Posterior vena cava (tissue), 2 donors: Measurements from ENCODE around the gene CHRDL2. TPM values are rescaled to one million over a fixed set of nuclear protein-coding genes. Genes with fewer than 3 reads are reported as not detected.
A peak's percentile ranks its signal among the peaks of the same experiment; 100 is the strongest.
"Not testable (repeated sequence)": the region's sequence is repeated elsewhere in the genome, so short reads cannot be mapped to it uniquely, and the experiment has no call there.

Experiments
- DNase-seq: peaks from one replicate; pipeline ENCODE4 v3.0.0-alpha.2; 2020; ENCODE audit warnings: low spot score
- intact Hi-C, 2 donors: fragments of 100-400 bp; cut with DNase I; formaldehyde crosslinking; loops; one replicate each; pipeline versions ENCODE4 v1.14.1 to v1.14.2; 2022 to 2023
- total RNA-seq, 2 donors: library from RNA; stranded (reverse); fragmentation: NEBNext Ultra II Directional; extraction: Animal tissue kit (Norgen Biotek cat#: 25700); gene quantifications; one replicate each; pipeline ENCODE4 v1.2.1, GENCODE V29; 2021
- donor health status: DM: yes; HTN: yes; CAD: no.
- donor health status: DM: yes; HTN: yes; CAD: no.

The CHRDL2 gene
- total RNA-seq, 2 donors from 2014 or later: 10.6 to 31.9 TPM

DNA sequence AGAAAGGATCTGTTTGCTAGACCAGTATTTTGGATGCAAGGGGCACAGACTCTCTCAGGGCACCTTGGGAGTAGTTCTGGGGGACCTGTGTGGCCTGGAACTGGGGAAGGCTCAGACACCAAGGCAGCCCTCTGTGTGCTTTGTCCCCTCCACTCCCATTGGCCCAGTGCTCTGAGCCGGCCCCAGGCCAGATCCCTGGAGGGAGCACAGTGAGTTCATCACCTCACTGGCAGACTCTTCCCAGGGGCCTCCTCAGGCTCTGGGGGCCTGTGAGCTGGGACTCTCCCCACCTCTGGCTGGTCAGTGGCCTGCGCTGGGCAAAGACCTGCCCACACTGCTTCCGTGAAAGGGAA lies 51.7 kb downstream of the CHRDL2 start:
- intact Hi-C loops: no loop called here
- peak; percentile 69 for DNase-seq

DNA sequence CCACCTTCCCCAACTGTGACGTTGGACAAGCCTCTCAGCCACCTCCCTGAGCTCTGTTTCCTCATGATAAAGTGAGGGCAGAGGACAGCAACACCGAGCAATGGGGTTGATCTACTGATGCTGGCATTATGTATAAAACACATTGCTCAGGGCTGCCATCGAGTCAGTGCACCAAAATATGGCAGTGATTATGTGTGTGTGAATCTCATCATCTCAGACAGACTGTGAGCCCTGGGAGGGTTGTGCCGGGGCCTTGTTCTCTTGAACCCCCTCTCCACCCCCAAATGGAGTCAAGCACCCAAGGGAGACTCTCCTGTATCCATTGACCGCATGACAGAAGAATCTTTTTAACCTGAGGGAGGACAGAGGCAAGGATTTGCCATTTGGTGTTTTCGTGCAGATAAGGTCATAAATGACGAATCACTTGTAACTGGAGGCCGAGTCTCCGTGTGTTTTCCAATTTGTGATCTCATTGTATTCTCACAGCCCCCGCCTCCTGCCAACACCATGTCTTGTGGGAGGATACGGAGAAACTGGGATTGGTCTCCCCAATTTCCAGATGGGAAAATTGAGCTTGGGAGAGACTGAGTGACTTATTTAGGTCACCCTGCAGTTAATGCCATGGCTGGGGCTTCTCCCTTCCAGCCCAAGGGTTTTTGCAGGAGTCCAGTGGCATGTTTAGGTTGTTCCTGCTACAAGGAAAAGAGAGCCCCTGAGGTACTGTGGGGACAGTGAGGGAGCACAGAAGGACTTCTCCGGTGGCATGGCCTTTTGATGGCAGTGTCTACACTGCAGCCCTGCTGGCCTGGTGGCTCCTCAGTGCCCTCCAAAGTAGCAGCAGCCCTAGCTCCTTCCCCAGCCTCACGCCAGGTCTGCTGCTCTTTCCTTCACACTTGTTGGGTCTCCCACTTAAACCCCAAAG lies 52.4 kb downstream of the CHRDL2 start:
- DNase-seq: peak; percentile 77
- intact Hi-C loops: no loop called here

GRCh38 chr11:74678041-74678440 lies 53.2 kb downstream of the CHRDL2 start:
- no peak for DNase-seq
- intact Hi-C loops: no loop called here

DNA sequence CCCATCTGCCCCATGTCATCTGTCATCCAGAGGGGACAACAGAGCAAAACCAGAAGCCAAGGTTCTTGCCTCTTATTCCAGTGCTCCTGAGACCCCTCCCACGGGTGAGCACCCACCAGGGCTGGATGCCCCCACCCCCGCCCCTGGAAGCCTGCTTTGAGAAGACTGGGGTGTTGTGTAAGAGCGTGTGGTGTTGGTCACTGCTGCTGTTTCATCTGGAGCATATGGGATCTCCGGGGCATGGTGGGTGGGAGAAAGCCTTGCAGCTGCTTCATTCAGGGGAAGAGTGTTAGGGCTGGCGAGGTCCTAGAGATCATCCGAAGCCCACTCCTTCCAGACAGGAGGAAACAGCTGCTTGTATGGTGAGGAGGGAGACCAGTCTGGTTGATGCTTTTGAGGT lies 54.1 kb downstream of the CHRDL2 start:
- DNase-seq: no peak
- intact Hi-C loops: no loop called here

GRCh38 chr11:74676596-74676995 lies 54.6 kb downstream of the CHRDL2 start:
- intact Hi-C loops: no loop called here
- no peak for DNase-seq

DNA sequence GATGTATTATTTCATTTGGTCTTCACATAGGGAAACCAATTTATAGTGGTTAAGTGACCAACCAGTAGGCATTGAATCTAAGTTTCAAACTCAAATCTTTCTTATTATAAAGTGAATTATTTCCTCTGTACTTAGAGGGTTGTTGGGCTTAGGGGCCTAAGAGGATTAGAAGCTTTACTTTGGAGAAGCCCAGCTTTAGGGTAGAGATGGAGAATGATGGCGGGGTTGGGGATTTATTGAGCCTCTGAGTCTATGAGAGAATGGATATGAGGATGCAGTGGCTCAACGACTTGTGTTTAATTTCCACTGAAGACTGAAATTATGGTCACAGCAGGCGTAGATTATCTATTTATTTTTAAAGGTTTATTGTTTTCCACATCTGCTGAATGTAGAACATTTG lies 55.5 kb downstream of the CHRDL2 start:
- intact Hi-C loops: no loop called here
- DNase-seq: no peak

DNA sequence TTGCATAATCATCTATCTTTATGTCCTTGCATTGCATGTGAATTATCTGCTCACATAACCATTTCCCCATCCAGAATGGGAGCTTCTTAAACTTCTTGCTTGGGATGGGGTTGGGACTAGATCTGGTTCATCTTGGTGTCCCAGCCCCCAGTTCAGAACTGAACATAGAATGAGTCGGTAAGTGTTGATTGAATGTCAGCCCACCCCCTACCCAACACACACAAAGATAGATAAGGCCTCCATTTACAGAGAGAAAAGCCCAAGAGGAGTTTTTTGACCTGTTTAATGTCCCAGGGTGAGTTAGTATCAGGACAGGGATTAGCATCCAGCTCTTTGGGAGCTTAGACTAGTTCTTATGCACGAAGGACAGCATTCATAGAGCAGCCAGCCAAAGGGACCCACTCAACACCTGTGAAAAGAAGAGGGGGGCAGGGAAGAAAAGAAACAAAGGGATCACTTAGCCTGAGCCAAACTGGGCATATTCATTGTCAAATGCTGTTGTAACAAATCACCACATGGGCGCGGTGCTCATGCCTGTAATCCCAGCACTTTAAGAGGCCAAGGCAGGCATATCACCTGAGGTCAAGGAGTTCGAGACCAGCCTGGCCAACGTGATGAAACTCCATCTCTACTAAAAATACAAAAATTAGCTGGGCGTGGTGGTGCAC lies 57.4 kb downstream of the CHRDL2 start:
- DNase-seq: no peak
- intact Hi-C loops: no loop called here

GRCh38 chr11:74672956-74673692 lies 58.1 kb downstream of the CHRDL2 start:
- intact Hi-C loops: no loop called here
- DNase-seq: peak; percentile 92

DNA sequence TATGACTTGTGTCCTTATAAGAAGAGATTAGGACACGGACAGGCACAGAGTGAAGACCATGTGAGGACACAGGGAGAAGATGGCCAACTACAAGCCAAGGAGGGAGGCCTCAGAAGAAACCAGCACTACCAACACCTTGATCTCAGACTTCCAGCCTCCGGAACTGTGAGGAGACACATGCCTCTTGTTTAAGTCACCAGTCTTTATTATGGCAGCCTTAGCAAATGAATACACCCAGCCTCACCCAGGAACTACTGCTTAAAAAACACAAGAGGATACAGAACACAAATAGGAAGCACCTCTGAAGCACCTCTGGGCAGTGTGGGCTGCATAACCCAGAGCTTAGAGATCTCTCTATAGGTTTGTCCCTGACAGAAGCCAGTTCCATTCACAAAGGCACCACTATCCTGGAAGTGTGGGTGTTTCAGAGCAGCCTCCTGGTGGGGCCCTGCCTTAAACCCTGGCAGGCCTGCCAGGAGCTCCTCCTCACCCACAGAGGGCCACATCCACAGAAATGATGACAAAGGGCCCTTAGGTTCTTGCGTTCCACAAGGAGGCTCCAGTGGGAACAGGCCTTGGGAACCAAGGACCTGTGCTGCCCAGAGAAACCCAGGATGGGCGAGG lies 58.8 kb downstream of the CHRDL2 start:
- DNase-seq: no peak
- intact Hi-C loops: no loop called here

DNA sequence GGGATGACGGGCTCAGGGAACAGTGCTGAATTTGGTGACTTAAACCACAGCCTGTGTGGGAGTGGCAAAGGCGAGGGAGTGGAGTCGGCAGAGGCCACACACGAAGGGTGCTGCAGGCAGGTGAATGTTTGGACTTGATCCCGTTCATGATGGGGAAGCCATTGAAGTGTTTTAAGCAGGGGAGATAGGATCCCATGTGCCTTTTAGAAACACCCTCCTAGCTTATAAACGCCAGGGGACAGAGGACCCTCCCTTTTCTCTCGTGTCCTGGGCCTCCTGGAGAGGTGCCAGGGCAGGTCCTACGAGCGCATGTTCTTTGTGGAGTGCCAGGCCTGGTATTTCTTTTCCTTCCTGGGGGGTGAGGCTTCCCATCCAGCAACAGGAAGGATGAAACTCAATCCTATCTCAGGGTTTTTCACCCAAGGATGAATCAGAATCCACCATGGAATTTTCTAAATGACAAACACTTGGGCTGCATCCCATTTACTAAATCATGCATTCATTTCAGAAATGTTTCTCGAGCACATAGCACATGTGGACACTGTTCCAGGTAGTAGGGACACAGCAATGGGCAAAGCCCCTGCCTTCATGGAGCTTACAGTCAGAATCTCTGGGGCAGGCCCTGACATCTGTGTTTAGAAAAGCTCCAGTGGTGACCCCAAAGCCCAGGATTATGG lies 59.6 kb downstream of the CHRDL2 start:
- intact Hi-C loops: no loop called here
- no peak for DNase-seq

DNA sequence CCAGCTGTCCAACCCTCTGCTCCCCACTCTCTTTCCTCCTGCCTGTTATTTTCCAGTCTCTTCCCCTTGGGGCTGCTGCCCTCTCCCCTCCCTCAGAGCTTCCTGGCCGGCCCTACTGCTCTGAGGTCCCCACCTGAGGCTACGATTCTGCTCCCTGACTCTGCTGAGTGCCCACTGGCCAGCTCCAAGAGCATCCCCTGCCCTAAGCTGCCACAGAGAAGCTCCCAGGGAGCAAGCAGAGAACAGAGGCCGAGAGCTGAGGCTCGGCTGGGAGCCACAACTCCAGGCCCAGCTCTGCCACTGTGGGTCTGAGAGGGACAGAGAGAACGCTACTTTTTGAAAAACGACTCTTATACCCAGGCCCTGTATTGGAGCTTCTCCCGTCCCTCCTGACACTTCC lies 61.1 kb downstream of the CHRDL2 start:
- intact Hi-C loops: no loop called here
- peak; percentile 64 for DNase-seq

GRCh38 chr11:74669211-74670160 lies 61.7 kb downstream of the CHRDL2 start:
- DNase-seq: peak; percentile 75
- intact Hi-C loops: no loop called here

- intact Hi-C loops: no loop called here
Measured at GRCh38 chr11:74663315-74663714, 67.9 kb downstream of the CHRDL2 start.

DNA sequence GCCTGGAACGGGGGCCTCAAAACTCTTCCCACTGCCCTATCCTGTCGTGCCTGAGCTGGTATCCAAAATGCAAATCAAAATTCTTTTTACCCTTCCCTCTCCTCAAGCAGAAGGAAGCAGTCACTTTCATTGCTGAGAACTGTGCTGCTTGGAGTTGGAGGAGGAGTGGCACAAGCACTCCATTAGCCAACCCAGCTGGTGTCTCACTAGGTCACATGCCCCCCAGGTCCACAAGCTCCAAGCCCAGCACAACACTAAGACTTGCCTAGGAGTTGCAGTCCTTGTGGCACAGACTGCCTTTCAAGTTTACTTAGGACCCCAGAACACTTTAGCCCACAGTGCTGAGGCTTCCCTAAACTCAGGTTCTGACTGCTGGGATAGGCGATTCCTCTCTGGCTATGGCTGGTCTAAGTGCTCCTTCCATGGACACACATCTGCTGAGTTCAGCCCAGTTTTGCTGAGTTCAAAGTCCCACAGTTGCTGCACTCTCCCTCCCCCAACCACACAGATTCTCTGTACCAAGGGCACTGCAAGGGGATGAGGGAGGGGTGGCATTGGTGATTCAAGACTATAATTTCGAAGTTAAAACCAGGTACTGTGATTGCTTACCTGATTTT lies 68.6 kb downstream of the CHRDL2 start:
- intact Hi-C loops: no loop called here
- no peak for DNase-seq

More at GRCh38 chr11:74663315-74663714, 67.9 kb downstream of the CHRDL2 start:
- DNase-seq: no peak

DNA sequence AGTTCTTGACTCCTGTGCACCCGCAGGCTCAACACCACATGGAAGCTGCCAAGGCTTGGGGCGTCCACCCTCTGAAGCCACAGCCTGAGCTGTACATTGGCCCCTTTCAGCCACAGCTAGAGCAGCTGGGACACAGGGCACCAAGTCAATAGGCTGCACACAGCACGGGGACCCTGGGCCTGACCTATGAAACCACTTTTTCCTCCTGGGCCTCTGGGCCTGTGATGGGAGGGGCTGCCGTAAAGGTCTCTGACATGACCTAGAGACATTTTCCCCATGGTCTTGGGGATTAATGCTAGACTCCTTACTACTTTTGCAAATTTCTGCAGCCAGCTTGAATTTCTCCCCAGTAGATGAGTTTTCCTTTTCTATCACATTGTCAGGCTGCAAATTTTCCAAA lies 72.1 kb downstream of the CHRDL2 start:
- intact Hi-C loops, DNase-seq: not testable (repeated sequence)

DNA sequence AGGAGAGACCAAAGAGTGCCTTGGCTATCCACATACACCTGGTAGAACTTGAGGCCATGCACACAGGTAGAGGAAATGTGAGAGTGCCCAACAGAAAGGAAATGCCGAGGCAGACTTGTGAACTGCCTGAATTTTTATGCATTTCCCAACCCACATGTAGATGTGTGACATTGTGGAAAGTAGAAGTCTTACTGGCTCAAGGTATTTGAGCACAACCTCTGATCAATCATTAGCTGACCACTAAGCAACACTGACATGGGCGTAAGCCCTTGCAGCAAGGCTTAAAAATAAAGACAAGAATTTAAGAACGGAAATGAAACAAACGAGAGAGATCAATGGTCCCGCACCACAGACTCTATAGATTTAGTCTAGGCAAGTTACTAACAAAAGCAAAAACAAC lies 76.2 kb downstream of the CHRDL2 start:
- DNase-seq: no peak
- intact Hi-C loops: no loop called here

- intact Hi-C loops: no loop called here
- DNase-seq: no peak
Measured at GRCh38 chr11:74650498-74650897, 80.7 kb downstream of the CHRDL2 start.

DNA sequence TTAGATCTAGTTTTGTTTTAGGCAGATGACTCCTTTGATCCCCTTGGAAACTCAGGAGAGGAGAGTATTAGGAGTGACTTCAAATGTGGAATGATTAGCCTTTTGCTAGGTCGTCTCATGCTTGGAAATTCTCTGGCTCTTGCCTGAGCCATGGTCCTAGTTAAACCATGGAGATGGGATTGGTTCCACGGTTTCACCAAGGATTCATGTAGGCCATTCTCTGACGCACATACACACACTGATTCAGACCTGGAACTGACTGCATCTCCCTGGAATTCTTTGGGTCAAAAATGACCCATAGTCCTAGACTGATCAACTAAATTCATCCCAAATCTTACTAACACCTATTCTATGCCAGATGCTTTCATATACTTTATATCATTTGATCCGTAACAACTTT lies 82.3 kb downstream of the CHRDL2 start:
- no peak for DNase-seq
- intact Hi-C loops: no loop called here
